K562 (cell line): ENCODE results near the gene SOCS4. TPM values are rescaled to one million over a fixed set of nuclear protein-coding genes. Genes with fewer than 3 reads are reported as not detected.

Experiments used
- ATAC-seq: fragments of 200-7000 bp; cut with Tn5 transposase; 3 replicates; pipeline ENCODE4 v1.9.1; 2020; ENCODE audit warnings: moderate library complexity
- BruUV-seq: library from RNA; stranded (reverse); fragments of 400-500 nt; replicated peaks from 2 replicates; lab custom pipeline; 2021; lab: Mats Ljungman, UMichigan
- CTCF ChIA-PET: fragments of 300-600 bp; formaldehyde crosslinking; extraction: SDS; loops from one replicate; lab custom pipeline; 2021; ENCODE audit warnings: low intra/inter-chr PET ratio; lab: Yijun Ruan, JAX
- POLR2A ChIA-PET: fragments of 300-600, 350-650 bp; sonication (Branson Sonifier 250); formaldehyde crosslinking; extraction: SDS; loops from one replicate; lab custom pipeline; 2021; ENCODE audit warnings: antibody characterized with exemption, inconsistent platforms; lab: Yijun Ruan, JAX
- DNase-seq, 4 experiments: peaks; one replicate each; pipeline versions ENCODE4 v3.0.0 to v3.0.0-alpha.2; 2011 to 2018; ENCODE audit warnings: low spot score in 3 of 4, mixed read lengths in 3 of 4; ENCODE audit errors: extremely low read depth in 1 of 4
- FAIRE-seq: peaks from 2 replicates; lab custom pipeline; 2011; peaks lifted over from hg19 to GRCh38; lab: Jason Lieb, UNC
- H2AFZ ChIP-seq: 2 replicates; pipeline ENCODE4 v1.6.0; 2011; ENCODE audit warnings: low read depth, low read length, control low read depth, inconsistent platforms
- H3K27ac ChIP-seq: fragments of 200-600 bp; 3 replicates; pipeline ENCODE4 v1.8.0; 2011; ENCODE audit warnings: low read depth, mild to moderate bottlenecking, control low read depth, inconsistent platforms, low read length, moderate library complexity, mixed read lengths; ENCODE audit errors: extremely low read depth
- H3K27me3 ChIP-seq, 2 experiments: fragments of 300-600 bp in 1 of 2; 2 replicates in 1 of 2; 3 replicates in 1 of 2; pipeline versions ENCODE4 v1.6.0 to v1.8.0; 2011; ENCODE audit warnings: inconsistent platforms in 2 of 2, low read length in 2 of 2, mild to moderate bottlenecking in 1 of 2, mixed read lengths in 1 of 2, moderate library complexity in 1 of 2; ENCODE audit not compliant: control insufficient read depth in 2 of 2, insufficient read depth in 2 of 2
- H3K36me3 ChIP-seq: fragments of 300-600 bp; 3 replicates; pipeline ENCODE4 v1.8.0; 2011; ENCODE audit warnings: mild to moderate bottlenecking, low read length, inconsistent platforms; ENCODE audit not compliant: control insufficient read depth, insufficient read depth
- H3K4me1 ChIP-seq, 2 experiments: fragments of 200-600 bp in 1 of 2; replicated peaks in 1 of 2; 2 replicates in 1 of 2; 3 replicates in 1 of 2; pipeline versions ENCODE4 v1.5.1 to v1.8.0; 2011; ENCODE audit warnings: inconsistent platforms in 2 of 2, low read length in 2 of 2, mild to moderate bottlenecking in 1 of 2, mixed read lengths in 1 of 2, moderate library complexity in 1 of 2; ENCODE audit not compliant: control insufficient read depth in 2 of 2, insufficient read depth in 2 of 2
- H3K4me2 ChIP-seq: 2 replicates; pipeline ENCODE4 v1.6.1; 2011; ENCODE audit warnings: low read length, control low read depth, inconsistent platforms, mixed read lengths; ENCODE audit not compliant: insufficient read depth
- H3K4me3 ChIP-seq: fragments of 200-600 bp; sonication (generic), shearing (Covaris generic); 2 replicates; pipeline ENCODE4 v1.5.1; 2016; ENCODE audit warnings: control low read depth, inconsistent platforms
- H3K79me2 ChIP-seq: fragments of 200-600 bp; 3 replicates; pipeline ENCODE4 v1.8.0; 2011; ENCODE audit warnings: low read length, inconsistent platforms; ENCODE audit not compliant: control insufficient read depth, insufficient read depth
- H3K9ac ChIP-seq, 2 experiments: 2 replicates each; pipeline versions ENCODE4 v1.6.0 to v1.6.1; 2011; ENCODE audit warnings: low read depth in 2 of 2, low read length in 2 of 2, control low read depth in 1 of 2, inconsistent platforms in 1 of 2, mild to moderate bottlenecking in 1 of 2, mixed read lengths in 1 of 2; ENCODE audit not compliant: insufficient read depth in 1 of 2
- H3K9me1 ChIP-seq: one replicate; pipeline ENCODE4 v1.6.0; 2011; ENCODE audit warnings: inconsistent platforms, mild to moderate bottlenecking, low read length, moderate library complexity; ENCODE audit not compliant: control insufficient read depth, insufficient read depth
- H3K9me3 ChIP-seq: replicated peaks from 2 replicates; pipeline ENCODE4 v1.5.1; 2011; ENCODE audit warnings: low read depth, low read length, inconsistent platforms; ENCODE audit not compliant: control insufficient read depth, insufficient read depth
- H4K20me1 ChIP-seq: replicated peaks from 2 replicates; pipeline ENCODE4 v1.6.1; 2011; ENCODE audit warnings: low read length, inconsistent platforms, mixed read lengths; ENCODE audit not compliant: control insufficient read depth, insufficient read depth
- IRF2 ChIP-seq: sonication (generic); formaldehyde crosslinking; IDR thresholded peaks from 2 replicates; pipeline ENCODE4 v1.8.1; 2022; ENCODE audit warnings: mild to moderate bottlenecking, missing genetic modification reagents
- MYBL2 ChIP-seq, 2 experiments: fragments of 450-650 bp in 1 of 2; sonication (generic) in 1 of 2; formaldehyde crosslinking in 1 of 2; IDR thresholded peaks; 2 replicates each; pipeline versions ENCODE4 v1.6.1 to v1.8.1; 2017 to 2022; ENCODE audit warnings: borderline replicate concordance in 1 of 2, inconsistent platforms in 1 of 2, low read depth in 1 of 2, mild to moderate bottlenecking in 1 of 2, missing genetic modification reagents in 1 of 2, moderate library complexity in 1 of 2
- POLR2AphosphoS5 ChIP-seq: IDR thresholded peaks from 2 replicates; pipeline ENCODE4 v1.6.1; 2011; ENCODE audit warnings: mild to moderate bottlenecking, low read depth, low read length, moderate library complexity; ENCODE audit not compliant: control insufficient read depth, insufficient read depth
- WGBS: fragments of 100-300 bp; shearing (Covaris generic); methylation state at CpG from one replicate; pipeline ENCODE4 v1.1.6; 2016; ENCODE audit warnings: low coverage, mixed read lengths; ENCODE audit not compliant: insufficient coverage; ENCODE audit errors: missing lambda C conversion rate; 5-methylcytosine and 5-hydroxymethylcytosine counted together
- in situ Hi-C: fragments of 300-500 bp; cut with MboI; formaldehyde crosslinking; loops from 4 replicates; pipeline ENCODE4 v1.15.0; 2018; ENCODE audit warnings: inconsistent platforms, mixed read lengths
- intact Hi-C: fragments of 100-400 bp; cut with micrococcal nuclease; formaldehyde crosslinking; loops from 2 replicates; pipeline ENCODE4 v1.14.2; 2022
- polyA plus RNA-seq, 8 experiments: library from polyadenylated mRNA; depleted of rRNA in 4 of 8; stranded (reverse) in 5 of 8; unstranded in 3 of 8; fragments of >200 nt; fragmentation: Nextera tagmentation in 2 of 8; fragmentation: Illumina TruSeq in 1 of 8; extraction: Ambion mirVana in 2 of 8; extraction: Trizol in 1 of 8; gene quantifications; 2 replicates each; pipeline versions ENCODE4 v1.2.1 to v1.2.3, GENCODE V29; 2011 to 2014; ENCODE audit warnings: inconsistent platforms in 1 of 8, missing spikeins in 1 of 8
- total RNA-seq, 7 experiments: library from RNA; depleted of rRNA in 6 of 7; stranded (reverse); fragments of >200 nt in 6 of 7; fragmentation: Illumina TruSeq in 2 of 7; extraction: Trizol in 2 of 7; gene quantifications; 2 replicates each; pipeline versions ENCODE4 v1.2.1 to v1.2.3, GENCODE V29; 2011 to 2021; ENCODE audit warnings: low replicate concordance in 1 of 7
- TF ChIP-seq, protein P1 (sequence below): fragments of 250-450 bp; sonication (Bioruptor Pico); IDR thresholded peaks from 2 replicates; pipeline ENCODE4 v1.4.0; 2020

SOCS4 gene
- total and polyA plus RNA-seq, 9 of the 15 experiments (the other 6 are each of a cell fraction or from before 2014, with no cell fraction given): 2.6 to 12.7 (median 9.7) TPM

DNA sequence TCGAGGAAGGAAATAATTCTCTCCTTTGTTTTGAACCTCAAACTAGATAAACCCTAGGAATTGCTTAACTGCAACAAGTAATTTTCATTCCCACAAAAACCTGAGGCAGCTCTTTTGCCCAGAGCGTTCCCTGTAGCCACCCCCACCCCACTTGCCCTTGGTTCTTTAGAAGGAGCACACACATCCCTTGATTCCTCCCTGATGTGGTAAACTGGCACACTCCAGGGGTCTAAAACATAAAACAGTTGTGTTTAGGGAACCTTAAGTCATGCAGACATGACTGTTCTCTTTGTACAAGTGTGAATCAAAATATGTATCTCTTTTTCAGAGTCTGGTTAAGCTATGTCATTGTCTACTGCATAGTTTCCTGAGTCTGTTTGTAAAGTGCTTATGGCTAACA, 38.4 kb downstream of the SOCS4 start:
- Histone ChIP-seq H3K36me3 (peaks cover 54% of the 10 kb centered on the region), H3K4me1 (peaks cover 0 to 3% of the 10 kb centered on the region in 2 experiments; a peak in 1 of 5 replicates), H3K27me3 (no peaks in the 10 kb centered on the region), H3K27ac (no peak overlapping the region), H3K4me2 (no peak overlapping the region), H3K9me3 (no peaks in the 10 kb centered on the region), H2AFZ (no peak overlapping the region), H3K9me1 (no peaks in the 10 kb centered on the region), H4K20me1 (no peaks in the 10 kb centered on the region), H3K79me2 (peaks cover 15% of the 10 kb centered on the region), H3K4me3 (no peak overlapping the region), H3K9ac (no peak overlapping the region)
- WGBS: 73% methylated on average over 2 of the region's 2 CpGs
- ATAC-seq (no peak), FAIRE-seq (no peak), DNase-seq (no peak)
- ChIA-PET CTCF (no interaction called here), POLR2A (interaction anchor here (0.7 to 4.1 kb wide), 5 partner anchors 10 to 299 kb away, joined by 3 to 22 read pairs (median 3); partner anchors contain the start of gene MAPK1IP1L)
- intact Hi-C loops: no loop called here
- in situ Hi-C loops: no loop called here
- TF ChIP-seq, protein P1, sequence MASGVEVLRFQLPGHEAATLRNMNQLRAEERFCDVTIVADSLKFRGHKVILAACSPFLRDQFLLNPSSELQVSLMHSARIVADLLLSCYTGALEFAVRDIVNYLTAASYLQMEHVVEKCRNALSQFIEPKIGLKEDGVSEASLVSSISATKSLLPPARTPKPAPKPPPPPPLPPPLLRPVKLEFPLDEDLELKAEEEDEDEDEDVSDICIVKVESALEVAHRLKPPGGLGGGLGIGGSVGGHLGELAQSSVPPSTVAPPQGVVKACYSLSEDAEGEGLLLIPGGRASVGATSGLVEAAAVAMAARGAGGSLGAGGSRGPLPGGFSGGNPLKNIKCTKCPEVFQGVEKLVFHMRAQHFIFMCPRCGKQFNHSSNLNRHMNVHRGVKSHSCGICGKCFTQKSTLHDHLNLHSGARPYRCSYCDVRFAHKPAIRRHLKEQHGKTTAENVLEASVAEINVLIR (CRISPR knock-in tag): no peak
- TF ChIP-seq MYBL2 (IDR thresholded peaks at IDR 0.05; ENCODE audit: low read depth) (no peak), MYBL2 (CRISPR knock-in tag; IDR thresholded peaks at IDR 0.05; ENCODE audit: borderline replicate concordance) (no peak), POLR2AphosphoS5 (peak; percentile 25; the same call in 1 of the 2 replicates), IRF2 (CRISPR knock-in tag) (no peak)
- no TSS peak for BruUV-seq
